ENCODE measurements around the gene C12orf56.
"Not testable (repeated sequence)": the region's sequence is repeated elsewhere in the genome, so short reads cannot be mapped to it uniquely, and the experiment has no call there.

Gene C12orf56

DNA sequence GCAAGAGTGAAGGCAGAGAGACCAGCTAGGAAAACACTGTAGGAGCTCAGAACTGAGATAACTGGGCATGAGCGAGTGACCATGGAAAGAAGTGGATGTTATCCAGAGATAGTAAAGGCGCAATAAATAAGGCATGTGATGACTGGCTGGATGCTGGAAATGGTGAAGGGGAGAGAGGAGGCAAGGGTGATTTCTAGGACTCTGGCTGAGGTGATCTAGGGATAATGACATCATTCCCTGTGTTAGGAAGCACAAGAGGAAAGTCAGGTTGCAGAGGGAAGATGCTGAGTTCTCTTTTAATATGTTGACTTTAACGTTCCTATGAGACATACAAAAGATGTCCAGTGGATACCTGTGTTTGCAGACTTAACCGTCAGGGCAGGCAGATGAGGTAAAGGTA, 78.7 kb downstream of the C12orf56 start:
- no peak for DNase-seq (ENCODE audit: low spot score)

DNA sequence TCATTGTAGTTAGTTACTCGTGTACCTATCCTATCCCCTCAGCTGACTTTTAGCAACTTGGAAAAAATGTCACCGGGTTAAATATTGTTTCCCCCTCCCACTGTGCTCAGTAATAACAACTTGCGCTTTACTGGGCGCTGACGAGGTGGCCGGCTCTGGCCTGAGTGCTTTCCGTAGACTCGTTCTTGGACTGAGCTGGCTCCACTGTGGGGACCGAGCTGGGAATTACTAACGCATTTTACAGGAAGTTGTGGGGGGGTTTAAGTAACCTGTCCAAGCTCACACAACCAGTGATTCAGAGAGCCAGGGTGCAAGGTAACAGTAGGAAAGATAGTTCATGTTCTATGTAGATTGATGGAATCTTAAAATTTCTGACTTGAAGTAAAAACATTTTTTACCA, 86.0 kb downstream of the C12orf56 start:
- no peak for DNase-seq (ENCODE audit: low spot score)

DNA sequence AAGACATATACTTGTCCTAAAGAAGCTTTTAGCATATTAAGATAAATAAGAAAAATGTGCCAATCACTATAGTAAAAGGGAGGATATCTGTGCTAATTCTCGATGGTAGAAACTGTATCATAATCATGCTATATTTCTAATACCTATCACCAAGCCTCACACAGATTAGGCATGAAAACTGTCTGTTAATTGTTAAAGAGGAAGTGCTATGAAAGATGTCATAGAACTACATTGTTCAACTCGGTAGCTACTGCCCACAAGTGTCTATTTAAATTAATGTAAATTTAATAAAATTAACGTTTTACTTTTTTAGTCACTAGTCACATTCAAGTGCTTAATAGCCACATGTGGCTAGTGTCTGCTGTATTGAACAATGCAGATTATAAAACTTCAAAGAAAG, 90.9 kb downstream of the C12orf56 start:
- DNase-seq (ENCODE audit: low spot score) = no peak

DNA sequence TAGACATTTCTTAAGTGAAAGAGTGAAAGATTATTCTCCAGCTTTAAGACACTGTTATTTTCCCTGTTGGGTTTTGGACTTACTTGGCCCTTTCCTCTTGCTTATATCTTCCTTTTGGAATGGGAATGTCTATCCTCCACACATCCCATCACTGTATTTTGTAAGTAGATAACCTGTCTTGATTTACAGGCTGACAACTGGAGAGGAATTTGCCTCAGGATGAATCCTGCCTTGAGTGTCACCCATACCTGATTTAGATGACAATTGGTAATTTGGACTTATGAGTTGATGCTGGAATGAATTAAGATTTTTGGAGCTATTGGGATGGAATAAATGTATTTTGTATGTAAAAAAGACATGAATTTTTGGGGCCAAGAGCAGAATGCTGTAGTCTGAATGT, 94.3 kb downstream of the C12orf56 start:
- no peak for DNase-seq (ENCODE audit: low spot score)

DNA sequence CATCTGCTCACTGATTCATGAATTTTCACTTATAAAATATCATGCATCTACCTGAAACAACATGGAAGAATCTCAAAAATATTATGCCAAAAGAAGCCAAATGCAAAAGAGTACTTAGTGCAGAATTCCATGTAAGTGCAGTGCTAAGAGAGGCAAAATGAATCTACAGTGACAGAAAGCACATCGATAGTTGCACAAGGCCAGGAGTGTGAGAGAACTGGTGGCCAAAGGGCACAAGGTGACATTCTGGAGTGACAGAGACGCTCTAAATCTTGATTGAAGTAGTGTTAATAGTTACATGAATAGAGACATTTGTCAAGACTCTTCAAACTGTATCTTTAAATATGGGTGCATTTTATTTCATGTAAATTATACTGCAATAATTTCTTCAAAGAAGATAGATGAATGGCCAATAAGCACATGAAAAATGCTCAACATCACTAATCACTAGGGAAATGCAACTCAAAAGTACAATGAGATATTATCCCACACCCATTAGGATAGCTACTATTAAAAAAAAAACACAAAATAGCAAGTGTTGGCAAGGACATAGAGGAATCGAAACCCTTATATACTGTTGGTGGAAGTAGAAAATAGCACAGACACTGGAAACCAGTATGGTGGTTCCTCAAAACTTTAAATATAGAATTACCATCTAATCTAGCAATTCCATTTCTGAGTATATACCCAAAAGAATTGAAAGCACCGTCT, 96.7 kb downstream of the C12orf56 start:
- DNase-seq (ENCODE audit: low spot score) = no peak

DNA sequence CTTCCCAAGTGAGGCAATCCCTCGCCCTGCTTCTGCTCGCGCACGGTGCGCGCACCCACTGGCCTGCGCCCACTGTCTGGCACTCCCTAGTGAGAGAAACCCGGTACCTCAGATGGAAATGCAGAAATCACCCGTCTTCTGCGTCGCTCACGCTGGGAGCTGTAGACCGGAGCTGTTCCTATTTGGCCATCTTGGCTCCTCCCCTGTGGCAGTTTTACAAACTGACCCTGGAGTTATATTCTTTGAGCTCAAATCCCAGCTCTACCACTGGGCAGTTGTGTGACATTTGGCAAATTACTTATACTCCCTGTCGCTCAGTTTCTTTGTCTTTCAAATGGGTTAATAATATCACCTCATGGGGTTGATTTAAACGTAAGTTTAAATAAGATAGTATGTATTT, 97.4 kb downstream of the C12orf56 start:
- DNase-seq (ENCODE audit: low spot score) = not testable (repeated sequence)

DNA sequence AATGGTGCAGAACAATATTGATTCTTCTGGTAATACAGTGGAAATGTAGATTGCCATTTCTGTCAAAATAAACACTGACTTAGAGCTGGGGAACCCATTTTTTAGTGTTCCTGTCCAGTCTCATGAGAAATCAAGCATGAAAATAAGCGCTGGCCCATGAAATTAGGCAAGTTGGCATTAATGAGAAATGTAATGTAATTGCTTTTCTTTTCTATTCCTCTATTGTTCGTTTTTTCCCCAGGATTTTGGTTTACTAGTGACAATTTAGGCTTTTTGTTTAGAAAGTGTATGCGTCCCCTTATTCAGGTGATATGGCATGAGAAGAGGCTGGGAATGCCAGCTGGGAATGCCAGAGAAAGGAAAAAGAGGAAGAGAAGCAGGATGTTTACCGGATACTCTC, 104.0 kb downstream of the C12orf56 start:
- DNase-seq (ENCODE audit: low spot score) = no peak

DNA sequence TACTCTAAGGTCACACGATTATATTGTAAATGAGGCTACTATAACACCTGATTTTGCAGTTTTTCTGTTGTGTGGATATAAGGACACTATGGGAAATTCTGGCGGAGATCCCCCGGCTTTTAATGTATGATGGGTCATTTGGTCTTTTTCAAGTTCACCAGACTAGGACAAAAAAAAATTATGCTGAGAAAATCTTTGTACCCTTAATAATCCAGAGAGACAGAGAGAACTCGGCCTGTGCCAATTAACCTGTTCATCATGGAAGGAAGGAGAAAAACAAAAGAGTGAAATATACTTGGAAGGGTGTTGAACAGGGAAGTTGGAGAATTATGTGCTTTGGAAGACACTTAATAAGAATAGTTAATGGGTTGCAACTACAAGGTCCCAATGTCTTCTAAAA, 106.3 kb downstream of the C12orf56 start:
- no peak for DNase-seq (ENCODE audit: low spot score)

DNA sequence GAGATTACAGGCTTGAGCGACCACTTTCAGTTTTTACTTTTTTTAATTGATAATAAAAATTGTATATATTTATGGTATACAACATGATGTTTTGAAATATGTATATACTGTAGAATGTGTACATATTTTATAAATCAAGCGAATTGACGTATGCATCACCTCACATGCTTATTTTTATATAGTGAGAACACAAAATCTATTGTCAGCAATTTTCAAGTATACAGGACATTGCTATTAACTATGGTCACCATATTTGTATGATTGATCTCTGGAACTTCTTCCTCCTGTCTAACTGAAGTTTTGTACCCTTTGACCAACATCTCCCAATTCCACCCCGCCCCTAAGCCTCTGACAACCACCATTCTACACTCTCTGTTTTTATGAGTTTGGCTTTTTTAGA, 112.1 kb downstream of the C12orf56 start:
- no peak for DNase-seq (ENCODE audit: low spot score)

DNA sequence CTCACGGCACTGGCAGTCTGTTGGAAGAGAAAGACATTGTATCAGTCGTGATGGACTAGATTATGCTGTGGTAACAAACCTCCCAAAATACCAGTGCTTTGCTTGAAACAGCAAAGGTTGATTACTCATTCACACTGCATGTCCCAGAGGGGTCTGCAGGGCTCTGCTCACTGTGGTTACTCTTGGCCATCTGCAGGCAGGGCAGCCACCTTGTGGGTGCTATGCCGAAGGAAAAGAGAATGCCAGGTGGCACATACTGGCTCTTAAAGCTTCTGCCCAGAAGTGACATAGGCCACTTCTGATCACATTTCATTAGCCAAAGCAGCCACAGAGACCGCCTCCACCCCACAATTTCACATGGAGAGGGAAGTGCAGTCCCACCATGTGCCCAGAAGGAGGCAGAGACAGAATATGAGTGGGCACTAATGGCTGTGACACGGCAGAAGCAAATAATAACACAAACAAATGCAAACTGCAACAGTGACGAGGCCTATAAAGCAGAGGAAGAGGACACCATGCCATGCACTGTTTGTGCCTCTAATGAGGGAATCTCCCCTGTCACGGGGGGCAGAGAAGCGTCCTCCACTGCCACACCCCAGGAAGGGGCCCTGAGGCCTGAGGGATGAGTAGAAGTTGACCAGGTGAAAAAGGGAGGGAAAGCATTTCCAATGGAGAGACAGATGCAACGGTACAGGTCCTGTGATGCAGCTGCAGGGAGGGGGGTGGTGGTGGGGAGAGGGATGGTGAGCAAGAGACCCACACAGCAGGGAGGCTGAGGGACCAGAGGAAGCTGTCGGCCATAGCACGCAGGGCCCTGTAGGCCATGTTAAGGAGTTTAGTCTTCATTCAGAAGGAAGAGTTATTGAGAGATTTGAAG, 116.8 kb downstream of the C12orf56 start:
- peak; percentile 61 for DNase-seq (ENCODE audit: low spot score)

DNA sequence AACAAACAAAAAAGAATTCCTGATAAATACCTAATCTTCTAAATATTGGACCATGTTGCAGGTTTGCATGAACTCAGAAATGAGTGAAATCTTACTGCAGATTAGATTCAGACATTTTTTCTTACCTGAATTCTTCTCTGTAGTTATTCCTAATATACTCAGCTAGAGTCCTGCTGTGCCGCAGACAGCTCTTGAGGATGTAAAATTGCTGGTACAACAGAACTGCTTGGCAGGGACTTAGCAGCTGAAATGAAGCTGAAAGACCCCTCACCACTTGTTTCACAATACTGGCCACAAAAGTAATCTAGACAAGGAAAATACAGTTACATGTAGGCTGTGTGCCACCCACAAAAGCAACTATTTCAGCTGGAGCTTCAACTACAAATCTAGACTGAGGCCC, 120.1 kb downstream of the C12orf56 start:
- no peak for DNase-seq (ENCODE audit: low spot score)

DNA sequence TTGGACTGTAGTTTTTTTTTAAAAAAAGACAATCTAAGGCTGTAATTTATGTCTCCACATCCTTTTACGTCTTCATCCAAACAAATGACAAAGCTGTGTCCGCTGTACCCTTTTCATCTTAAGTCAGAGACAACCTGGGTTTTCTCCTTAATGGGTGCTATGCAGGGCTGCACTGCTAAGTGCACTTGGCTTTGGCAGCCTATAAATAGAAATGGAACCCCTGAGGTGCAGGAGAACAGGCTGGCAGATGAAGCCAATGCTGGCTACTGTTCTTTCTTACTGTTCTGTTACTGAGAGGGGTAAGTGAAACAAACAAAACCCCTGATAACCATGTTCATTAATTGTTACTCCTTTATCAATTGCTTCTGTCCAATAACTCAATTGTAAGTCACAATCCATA, 121.4 kb downstream of the C12orf56 start:
- DNase-seq (ENCODE audit: low spot score) = no peak

DNA sequence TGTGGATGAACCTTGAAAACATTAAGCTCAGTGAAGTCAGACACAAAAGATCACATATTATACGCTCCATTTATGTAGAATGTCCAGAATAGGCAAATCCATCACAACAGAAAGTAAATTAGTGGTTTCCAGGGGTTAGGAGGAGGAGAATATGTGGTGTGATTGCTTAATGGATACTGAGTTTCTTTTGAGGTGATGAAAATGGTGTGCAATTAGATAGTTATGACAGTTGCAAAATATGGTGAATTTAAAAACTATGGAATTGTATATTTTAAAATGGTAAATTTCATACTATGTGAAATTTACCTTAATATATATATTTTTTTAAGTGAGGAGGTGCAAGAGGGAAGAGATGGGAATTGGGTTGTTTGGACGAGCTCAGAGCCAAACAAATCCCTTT, 122.1 kb downstream of the C12orf56 start:
- DNase-seq (ENCODE audit: low spot score) = no peak

DNA sequence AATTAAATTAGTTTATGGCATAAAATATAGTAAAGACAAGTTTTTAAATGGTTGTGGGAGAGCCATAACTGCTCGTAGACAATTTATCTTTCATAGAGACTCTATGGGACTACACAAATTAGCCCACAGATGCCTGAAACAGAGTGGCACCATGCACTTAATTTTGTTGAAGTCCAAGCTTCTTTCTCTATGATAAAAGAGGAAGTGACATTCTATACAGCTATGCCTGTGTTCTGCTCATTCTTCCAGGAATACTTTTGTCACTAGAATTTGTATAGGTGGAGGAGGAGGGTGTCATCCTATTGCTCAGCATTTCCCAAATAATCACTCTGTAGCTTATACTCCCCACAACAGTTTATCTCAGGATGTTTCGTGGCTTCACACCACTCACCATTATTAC, 124.7 kb downstream of the C12orf56 start:
- no peak for DNase-seq (ENCODE audit: low spot score)

DNA sequence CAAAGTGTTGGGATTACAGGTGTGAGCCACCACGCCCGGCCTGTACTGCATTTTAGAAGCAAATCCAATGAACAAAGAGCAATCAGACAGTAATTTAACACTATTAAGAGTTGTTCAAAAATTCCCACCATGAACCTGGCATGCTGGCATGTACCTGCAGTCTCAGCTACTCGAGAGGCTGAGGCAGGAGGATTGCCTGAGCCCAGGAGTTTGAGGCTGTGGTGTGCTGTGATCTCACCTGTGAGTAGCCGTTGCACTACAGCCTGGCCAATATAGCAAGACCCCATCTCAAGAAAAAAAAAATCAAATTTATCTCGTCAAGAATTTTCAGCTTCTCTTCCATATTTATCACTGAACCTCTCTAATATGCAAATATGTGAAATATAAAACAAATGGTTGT, 128.7 kb downstream of the C12orf56 start:
- no peak for DNase-seq (ENCODE audit: low spot score)

DNA sequence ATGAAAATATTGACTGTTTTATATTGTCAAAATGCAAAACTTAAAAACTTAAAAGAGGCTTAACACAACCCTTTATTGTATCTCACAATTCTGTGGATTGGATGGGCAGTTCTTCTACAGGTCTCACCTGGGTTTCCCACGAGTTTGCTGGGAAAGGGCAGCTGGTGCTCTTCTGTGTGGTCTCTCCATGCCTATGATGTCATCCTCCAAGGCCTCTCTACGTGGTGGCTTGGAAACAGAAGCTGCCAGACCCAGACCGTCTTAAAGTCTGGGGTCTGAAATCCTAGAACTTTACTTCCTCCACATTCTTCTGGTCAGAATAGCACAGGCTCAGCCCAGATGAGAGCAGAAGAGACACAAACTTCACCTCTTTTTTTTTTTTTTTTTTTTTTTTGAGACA, 132.0 kb downstream of the C12orf56 start:
- DNase-seq (ENCODE audit: low spot score) = no peak

DNA sequence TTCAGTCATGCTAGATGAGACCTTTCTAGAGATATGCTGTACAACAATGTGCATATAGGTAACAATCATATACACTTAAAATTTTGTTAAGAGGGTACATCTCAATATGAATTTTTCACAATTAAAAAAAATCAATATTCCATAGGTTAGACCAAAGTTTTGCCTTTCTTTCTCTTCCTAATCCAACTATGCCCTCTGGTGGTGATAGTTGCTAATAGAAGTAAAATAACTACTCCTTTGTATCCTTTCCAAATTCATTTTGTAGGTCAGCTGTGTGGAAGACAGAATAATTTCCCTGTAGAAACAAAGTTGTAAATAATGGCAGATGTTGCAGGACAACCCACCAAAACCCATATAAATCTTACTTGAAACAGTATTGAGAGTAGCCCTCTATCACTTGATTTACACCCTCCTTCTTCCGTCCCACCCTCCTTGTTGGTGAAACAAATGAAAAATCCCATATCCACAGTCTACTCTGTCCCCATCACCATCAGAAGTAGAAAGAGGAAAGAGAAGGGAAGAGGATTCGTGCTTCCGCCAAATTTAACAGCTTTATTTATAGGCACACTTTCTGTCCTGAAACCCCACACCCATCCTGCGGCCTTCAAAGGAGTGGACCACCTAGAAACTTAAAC, 134.3 kb downstream of the C12orf56 start:
- DNase-seq (ENCODE audit: low spot score) = peak; percentile 40

DNA sequence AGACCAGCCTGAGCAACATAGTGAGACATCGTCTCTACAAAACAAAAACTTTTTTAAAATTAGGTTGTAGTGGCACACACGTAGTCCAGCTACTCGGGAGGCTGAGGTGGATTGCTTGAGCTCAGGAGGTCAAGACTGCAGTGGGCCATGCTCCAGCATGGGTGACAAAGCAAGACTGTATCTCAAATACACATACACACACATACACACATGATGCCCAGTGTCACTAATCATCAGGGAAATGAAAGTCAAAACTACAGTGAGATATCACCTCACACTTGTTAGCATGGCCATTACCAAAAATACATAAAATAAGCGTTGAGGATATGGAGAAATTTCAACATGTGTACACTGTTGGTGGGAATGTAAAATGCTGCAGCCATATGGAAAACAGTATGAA, 135.3 kb downstream of the C12orf56 start:
- no peak for DNase-seq (ENCODE audit: low spot score)

DNA sequence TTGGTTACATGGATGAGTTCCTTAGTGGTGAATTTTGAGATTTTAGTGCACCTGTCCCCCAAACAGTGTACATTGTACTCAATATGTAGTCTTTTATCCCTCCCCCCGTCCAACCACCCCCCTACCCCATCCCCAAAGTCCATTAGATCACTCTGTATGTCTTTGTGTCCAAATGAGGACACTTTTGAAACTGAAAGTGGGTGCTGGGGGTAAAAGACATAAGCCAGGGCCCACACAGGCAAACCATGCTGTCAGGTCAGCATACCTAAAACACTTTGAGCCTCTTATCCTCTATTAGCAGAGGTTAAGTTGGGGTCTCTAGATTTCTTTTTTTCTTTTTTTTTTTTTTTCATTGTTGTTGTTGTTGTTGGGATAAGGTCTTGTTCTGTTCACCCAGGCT, 137.2 kb downstream of the C12orf56 start:
- DNase-seq (ENCODE audit: low spot score) = no peak

DNA sequence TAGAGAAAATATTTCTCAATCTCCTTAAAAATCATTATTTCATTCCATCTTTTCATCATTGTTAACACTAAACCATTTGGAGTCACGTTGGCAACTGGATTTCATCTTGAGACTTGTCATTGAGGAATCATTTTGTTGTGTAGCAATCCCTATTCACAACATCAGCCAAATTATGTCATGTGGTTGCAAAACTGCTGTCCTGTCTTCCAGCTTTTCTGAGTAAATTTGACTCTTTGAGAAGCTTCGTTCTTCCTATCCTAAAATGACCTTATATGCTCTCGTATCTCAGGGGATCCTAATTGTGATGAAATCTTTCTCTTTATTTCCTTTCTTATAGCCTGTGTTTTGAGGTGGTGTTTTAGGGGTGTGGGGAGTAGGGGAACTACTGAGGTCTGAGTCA, 137.9 kb downstream of the C12orf56 start:
- DNase-seq (ENCODE audit: low spot score) = no peak

DNA sequence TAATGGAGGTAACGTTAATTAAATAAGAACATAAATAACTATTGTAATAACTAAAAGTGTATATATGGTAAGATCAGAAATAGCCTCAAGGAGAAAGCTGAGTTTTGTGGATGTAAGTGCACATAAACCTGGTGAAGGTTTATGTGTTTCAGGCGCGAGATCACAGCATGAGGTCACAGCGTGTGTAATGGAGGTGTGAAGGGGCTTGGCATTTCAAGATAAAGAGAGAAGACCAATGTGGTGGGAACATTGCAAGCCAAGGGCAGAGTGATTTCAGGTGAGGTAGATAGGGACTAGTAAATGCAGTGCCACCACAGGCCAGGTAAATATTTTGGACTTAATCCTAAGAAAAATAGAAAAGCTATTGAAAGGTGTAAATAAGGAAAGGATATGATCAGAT, 146.7 kb downstream of the C12orf56 start:
- no peak for DNase-seq (ENCODE audit: low spot score)

DNA sequence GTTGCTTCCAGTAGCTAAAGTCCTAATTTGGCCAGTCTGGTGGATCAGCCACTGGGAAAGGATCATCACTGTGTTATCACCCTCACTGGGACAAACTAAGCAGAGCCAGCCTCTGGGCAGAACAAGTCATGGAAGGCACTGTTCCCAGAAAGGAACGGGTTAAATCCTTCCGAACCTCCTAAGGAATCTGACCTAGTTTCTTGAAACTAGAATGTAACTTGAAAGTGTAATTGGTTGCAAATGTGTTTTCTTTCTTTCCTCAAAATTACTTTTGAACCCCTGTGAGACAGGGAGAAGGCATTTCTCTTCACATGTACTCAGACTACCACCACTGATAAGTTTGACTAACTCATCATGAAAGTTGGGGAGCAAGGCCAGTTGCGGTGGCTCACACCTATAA, 149.8 kb downstream of the C12orf56 start:
- no peak for DNase-seq (ENCODE audit: low spot score)

DNA sequence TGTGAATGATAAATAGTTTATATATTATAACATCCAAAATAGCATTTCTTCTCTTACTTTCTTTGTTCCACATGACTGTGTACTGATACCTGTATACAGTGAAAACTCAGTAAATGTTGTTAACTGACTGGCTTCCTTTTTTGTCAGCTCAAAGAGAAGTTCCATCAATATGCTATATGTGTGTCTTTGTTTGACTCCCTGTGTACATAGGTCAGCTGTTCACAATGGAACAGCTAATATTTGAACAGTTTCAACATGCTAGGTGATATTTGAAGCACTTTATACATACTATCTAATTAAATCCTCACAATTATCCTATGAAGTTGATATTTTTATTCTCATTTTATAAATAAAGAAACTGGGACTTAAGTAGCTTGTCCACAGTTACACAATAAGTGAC, 153.2 kb downstream of the C12orf56 start:
- no peak for DNase-seq (ENCODE audit: low spot score)

Data from iPS-NIHi11 (cell line).